GM12878 (cell line): ENCODE data around the gene INO80C. TPM values are rescaled to one million over a fixed set of nuclear protein-coding genes. Genes with fewer than 3 reads are reported as not detected.

Experiments
- ATAC-seq: fragments of 200-7000 bp; cut with Tn5 transposase; 3 replicates; pipeline ENCODE4 v1.9.1; 2020; ENCODE audit warnings: mild to moderate bottlenecking, moderate library complexity
- BruUV-seq: library from RNA; stranded (reverse); fragments of 400-500 nt; replicated peaks from 2 replicates; lab custom pipeline; 2021; lab: Mats Ljungman, UMichigan
- CTCF ChIA-PET: fragments of 300-600 bp; sonication (Branson Sonifier 250); formaldehyde crosslinking; extraction: SDS; loops from one replicate; lab custom pipeline; 2021; ENCODE audit warnings: inconsistent platforms; lab: Yijun Ruan, JAX
- POLR2A ChIA-PET: fragments of 350-600 bp; formaldehyde crosslinking; extraction: SDS; loops from one replicate; lab custom pipeline; 2021; ENCODE audit warnings: inconsistent platforms; lab: Charles Lee
- RAD21 ChIA-PET: fragments of 300-600 bp; sonication (Branson Sonifier 250); formaldehyde crosslinking; loops from one replicate; lab custom pipeline; 2023; ENCODE audit warnings: antibody characterized with exemption; ENCODE audit not compliant: unreplicated experiment; lab: Charles Lee
- SMC1A ChIA-PET: fragments of 300-600 bp; sonication (Branson Sonifier 250); formaldehyde crosslinking; loops from one replicate; lab custom pipeline; 2023; ENCODE audit not compliant: unreplicated experiment, uncharacterized antibody; lab: Charles Lee
- DNase-seq: peaks from one replicate; pipeline ENCODE4 v3.0.0-alpha.2; 2011; ENCODE audit warnings: low read depth, low spot score
- FAIRE-seq: peaks from 3 replicates; lab custom pipeline; 2011; peaks lifted over from hg19 to GRCh38; lab: Jason Lieb, UNC
- H2AFZ ChIP-seq: 2 replicates; pipeline ENCODE4 v1.6.0; 2011; ENCODE audit warnings: low read depth, low read length, control low read depth; ENCODE audit not compliant: control insufficient read depth
- H3K27ac ChIP-seq: 2 replicates; pipeline ENCODE4 v1.5.1; 2011; ENCODE audit warnings: control low read depth; ENCODE audit not compliant: control insufficient read depth, insufficient read depth
- H3K27me3 ChIP-seq, 2 experiments: replicated peaks in 1 of 2; 2 replicates each; pipeline versions ENCODE4 v1.6.0 to v1.6.1; 2011; ENCODE audit warnings: low read length in 1 of 2; ENCODE audit not compliant: control insufficient read depth in 2 of 2, insufficient read depth in 2 of 2
- H3K36me3 ChIP-seq, 2 experiments: 2 replicates each; pipeline ENCODE4 v1.5.1; 2011; ENCODE audit warnings: low read length in 1 of 2; ENCODE audit not compliant: control insufficient read depth in 2 of 2, insufficient read depth in 2 of 2
- H3K4me1 ChIP-seq: 2 replicates; pipeline ENCODE4 v1.6.1; 2011; ENCODE audit warnings: mild to moderate bottlenecking, low read length, moderate library complexity, mixed read lengths; ENCODE audit not compliant: control insufficient read depth, insufficient read depth
- H3K4me2 ChIP-seq: 2 replicates; pipeline ENCODE4 v1.6.0; 2011; ENCODE audit warnings: control low read depth; ENCODE audit not compliant: control insufficient read depth, insufficient read depth
- H3K4me3 ChIP-seq: fragments of 200-600 bp; sonication (generic); 2 replicates; pipeline ENCODE4 v1.5.1; 2016
- H3K79me2 ChIP-seq: 2 replicates; pipeline ENCODE4 v1.6.0; 2011; ENCODE audit warnings: low read length; ENCODE audit not compliant: control insufficient read depth, insufficient read depth
- H3K9ac ChIP-seq: 2 replicates; pipeline ENCODE4 v1.8.0; 2011; ENCODE audit warnings: low read length, control low read depth, mixed read lengths; ENCODE audit not compliant: control insufficient read depth, insufficient read depth
- H3K9me3 ChIP-seq: replicated peaks from 3 replicates; pipeline ENCODE4 v1.5.1; 2011; ENCODE audit warnings: mild to moderate bottlenecking, low read length; ENCODE audit not compliant: control insufficient read depth, insufficient read depth
- H4K20me1 ChIP-seq: 2 replicates; pipeline ENCODE4 v1.6.0; 2011; ENCODE audit not compliant: control insufficient read depth, insufficient read depth
- ASH2L ChIP-seq: fragments of 300-600, 200-600 bp; sonication (generic); IDR thresholded peaks from 2 replicates; pipeline ENCODE4 v1.6.1; 2017; ENCODE audit warnings: low read depth, mild to moderate bottlenecking, borderline replicate concordance
- MYB ChIP-seq: fragments of 150-350 bp; IDR thresholded peaks from 2 replicates; pipeline ENCODE4 v1.6.1; 2014; ENCODE audit warnings: mild to moderate bottlenecking, low read depth, low read length, borderline replicate concordance
- NR2F1 ChIP-seq: fragments of 450-650 bp; conservative IDR thresholded peaks from 2 replicates; pipeline ENCODE4 v1.6.1; 2017; ENCODE audit warnings: mild to moderate bottlenecking
- POLR2A ChIP-seq: IDR thresholded peaks from 2 replicates; pipeline ENCODE4 v1.6.1; 2011; ENCODE audit warnings: low read depth, mild to moderate bottlenecking, low read length
- ZNF207 ChIP-seq: fragments of 450-650 bp; IDR thresholded peaks from 2 replicates; pipeline ENCODE4 v1.6.1; 2014; ENCODE audit warnings: antibody characterized with exemption, mild to moderate bottlenecking, borderline replicate concordance
- WGBS: methylation state at CpG from one replicate; pipeline ENCODE4 v1.1.6; 2016; ENCODE audit warnings: low lambda C conversion rate; ENCODE audit not compliant: insufficient replicate concordance, insufficient coverage; ENCODE audit errors: missing lambda C conversion rate; 5-methylcytosine and 5-hydroxymethylcytosine counted together
- in situ Hi-C: fragments of 300-500 bp; cut with MboI; formaldehyde crosslinking; loops from 9 replicates; pipeline ENCODE4 v1.14.3; 2018; ENCODE audit warnings: mixed read lengths
- intact Hi-C: fragments of 100-400 bp; cut with micrococcal nuclease; formaldehyde crosslinking; loops from one replicate; pipeline ENCODE4 v1.14.2; 2022; ENCODE audit not compliant: unreplicated experiment
- polyA plus RNA-seq, 11 experiments: library from polyadenylated mRNA; depleted of rRNA in 4 of 11; unstranded in 6 of 11; stranded (reverse) in 5 of 11; fragments of >200 nt; fragmentation: Nextera tagmentation in 4 of 11; fragmentation: Illumina TruSeq in 1 of 11; extraction: Ambion mirVana in 4 of 11; extraction: Trizol in 1 of 11; gene quantifications; 1 replicate in 1 of 11; 2 replicates in 10 of 11; pipeline versions ENCODE4 v1.2.1 to v1.2.3, GENCODE V29; 2011 to 2016; ENCODE audit warnings: inconsistent platforms in 2 of 11, missing spikeins in 2 of 11, low read depth in 1 of 11
- total RNA-seq, 4 experiments: library from RNA; depleted of rRNA in 3 of 4; stranded (reverse); fragments of >200 nt in 3 of 4; fragmentation: Illumina TruSeq in 1 of 4; extraction: Trizol in 1 of 4; gene quantifications; 2 replicates each; pipeline versions ENCODE4 v1.2.1 to v1.2.3, GENCODE V29; 2013 to 2021

INO80C gene
- total and polyA plus RNA-seq, 10 of the 15 experiments (the other 5 are each of a cell fraction or from before 2014, with no cell fraction given): 9.9 to 43.2 (median 30.1) TPM

- ATAC-seq: no peak
- H3K27ac ChIP-seq: no peak overlapping the region
- H3K79me2 ChIP-seq: no peaks in the 10 kb centered on the region
- no TSS peak for BruUV-seq
- H3K9me3 ChIP-seq: no peaks in the 10 kb centered on the region; the same call in 2 of the 3 replicates
- ChIA-PET SMC1A (interaction anchor here (1.5 kb wide), 1 partner anchor 14 kb away, joined by 4 read pairs; no protein-coding TSS in a partner anchor), POLR2A (no interaction called here), CTCF (no interaction called here), RAD21 (no interaction called here)
- intact Hi-C loops: no loop called here
- no peak for FAIRE-seq
- no peak overlapping the region for H3K4me3 ChIP-seq
- H3K9ac ChIP-seq: no peak overlapping the region
- no peaks in the 10 kb centered on the region for H3K4me1 ChIP-seq
- in situ Hi-C loops: no loop called here
- no peaks in the 10 kb centered on the region for H3K27me3 ChIP-seq
- DNase-seq: no peak
- TF ChIP-seq MYB (no peak), ASH2L (no peak), ZNF207 (no peak), POLR2A (no peak)
- no peaks in the 10 kb centered on the region for H4K20me1 ChIP-seq
- no peak overlapping the region for H2AFZ ChIP-seq
- H3K36me3 ChIP-seq: no peaks in the 10 kb centered on the region
- no peak overlapping the region for H3K4me2 ChIP-seq
These were observed 44.6 kb upstream of the INO80C start for GRCh38 chr18:35542356-35542755.

- no peak for FAIRE-seq
- Histone ChIP-seq H3K9me3 (no peaks in the 10 kb centered on the region; the same call in 1 of the 3 replicates), H2AFZ (no peak overlapping the region), H3K4me3 (no peak overlapping the region), H3K36me3 (no peaks in the 10 kb centered on the region), H4K20me1 (no peaks in the 10 kb centered on the region), H3K4me2 (no peak overlapping the region), H3K27me3 (no peaks in the 10 kb centered on the region), H3K9ac (no peak overlapping the region), H3K27ac (no peak overlapping the region), H3K79me2 (no peaks in the 10 kb centered on the region), H3K4me1 (no peaks in the 10 kb centered on the region)
- intact Hi-C loops (no loop called here), in situ Hi-C loops (no loop called here)
- ChIA-PET SMC1A (interaction anchor here (0.7 to 1.5 kb wide), 3 partner anchors 10 to 25 kb away, joined by 3 to 7 read pairs (median 3); no protein-coding TSS in a partner anchor), CTCF (interaction anchor here (1.6 kb wide), 1 partner anchor 11 kb away, joined by 3 read pairs; no protein-coding TSS in a partner anchor), POLR2A (no interaction called here), RAD21 (no interaction called here)
- 71% methylated on average over 1 of the region's 1 CpG for WGBS
- DNase-seq: no peak
- no peak for ATAC-seq
- TF ChIP-seq NR2F1: no peak
- BruUV-seq: no TSS peak
These were observed 37.5 kb upstream of the INO80C start for GRCh38 chr18:35535297-35535696.
